ENCODE measurements around the gene SLC15A3.

DNA sequence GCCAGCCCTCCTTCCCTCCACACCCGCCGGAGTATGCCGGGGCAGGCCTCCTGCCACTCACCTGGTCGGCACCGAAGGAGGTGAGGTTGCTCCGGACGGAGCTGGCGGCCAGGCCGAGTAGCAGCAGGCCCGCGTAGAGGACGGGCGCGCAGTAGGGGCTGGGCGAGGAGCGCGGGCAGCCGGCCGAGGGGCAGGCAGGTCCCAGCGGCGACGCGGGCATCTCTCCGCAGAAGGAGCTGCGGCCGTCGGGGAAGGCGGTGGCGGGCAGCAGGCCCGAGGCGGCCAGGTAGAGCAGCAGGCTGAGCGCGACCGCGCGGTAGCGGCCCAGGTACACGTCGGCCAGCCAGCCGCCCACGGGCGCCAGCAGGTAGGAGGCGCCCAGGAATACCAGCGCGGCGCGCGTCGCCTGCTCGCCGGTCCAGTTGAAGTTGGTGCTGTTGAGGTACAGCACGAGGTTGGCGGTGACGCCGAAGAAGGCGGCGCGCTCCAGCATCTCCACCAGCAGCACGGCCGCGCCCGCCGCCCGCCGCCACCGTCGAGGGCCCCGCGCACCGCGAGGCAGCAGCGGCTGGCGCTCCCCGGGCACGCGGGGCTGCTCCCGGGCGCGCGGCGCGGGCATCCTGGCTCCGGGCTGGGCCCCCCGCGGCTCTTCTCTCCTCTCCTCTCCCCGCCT is 907 bp downstream of the SLC15A3 start:
- TF ChIP-seq, protein P1, sequence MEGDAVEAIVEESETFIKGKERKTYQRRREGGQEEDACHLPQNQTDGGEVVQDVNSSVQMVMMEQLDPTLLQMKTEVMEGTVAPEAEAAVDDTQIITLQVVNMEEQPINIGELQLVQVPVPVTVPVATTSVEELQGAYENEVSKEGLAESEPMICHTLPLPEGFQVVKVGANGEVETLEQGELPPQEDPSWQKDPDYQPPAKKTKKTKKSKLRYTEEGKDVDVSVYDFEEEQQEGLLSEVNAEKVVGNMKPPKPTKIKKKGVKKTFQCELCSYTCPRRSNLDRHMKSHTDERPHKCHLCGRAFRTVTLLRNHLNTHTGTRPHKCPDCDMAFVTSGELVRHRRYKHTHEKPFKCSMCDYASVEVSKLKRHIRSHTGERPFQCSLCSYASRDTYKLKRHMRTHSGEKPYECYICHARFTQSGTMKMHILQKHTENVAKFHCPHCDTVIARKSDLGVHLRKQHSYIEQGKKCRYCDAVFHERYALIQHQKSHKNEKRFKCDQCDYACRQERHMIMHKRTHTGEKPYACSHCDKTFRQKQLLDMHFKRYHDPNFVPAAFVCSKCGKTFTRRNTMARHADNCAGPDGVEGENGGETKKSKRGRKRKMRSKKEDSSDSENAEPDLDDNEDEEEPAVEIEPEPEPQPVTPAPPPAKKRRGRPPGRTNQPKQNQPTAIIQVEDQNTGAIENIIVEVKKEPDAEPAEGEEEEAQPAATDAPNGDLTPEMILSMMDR (IDR thresholded peaks at IDR 0.05; ENCODE audit: low read length), result no peak
- TF ChIP-seq EZH2 (IDR thresholded peaks at IDR 0.05; ENCODE audit: borderline replicate concordance, low read length), result no peak
